GM19193 (cell line): ENCODE results near the gene KCNMB2.

ENCODE experiments used
- POLR2A ChIP-seq: IDR thresholded peaks from 4 replicates; pipeline ENCODE4 v1.6.1; 2011; ENCODE audit not compliant: insufficient read depth, insufficient read length; ENCODE audit errors: extremely low read depth

Gene KCNMB2

GRCh38 chr3:178517665-178518334 is 18.4 kb upstream of the KCNMB2 start:
- TF ChIP-seq POLR2A: no peak

GRCh38 chr3:178518660-178519396 is 17.4 kb upstream of the KCNMB2 start:
- TF ChIP-seq POLR2A: no peak

GRCh38 chr3:178519701-178520100 is 16.5 kb upstream of the KCNMB2 start:
- TF ChIP-seq POLR2A: no peak

GRCh38 chr3:178520451-178520850 is 15.8 kb upstream of the KCNMB2 start:
- TF ChIP-seq POLR2A: no peak

- TF ChIP-seq POLR2A: no peak
Measured at GRCh38 chr3:178522200-178523052, 13.8 kb upstream of the KCNMB2 start.

GRCh38 chr3:178525251-178525650 is 11.0 kb upstream of the KCNMB2 start:
- TF ChIP-seq POLR2A: no peak

- TF ChIP-seq POLR2A: no peak
Measured at GRCh38 chr3:178526291-178526690, 9.9 kb upstream of the KCNMB2 start.

- no peak for TF ChIP-seq POLR2A
Measured at GRCh38 chr3:178527981-178528380, 8.3 kb upstream of the KCNMB2 start.

GRCh38 chr3:178529606-178530225 is 6.5 kb upstream of the KCNMB2 start:
- no peak for TF ChIP-seq POLR2A

GRCh38 chr3:178532476-178532875 is 3.8 kb upstream of the KCNMB2 start:
- TF ChIP-seq POLR2A: no peak

- no peak for TF ChIP-seq POLR2A
Measured at GRCh38 chr3:178537122-178537705, 978 bp downstream of the KCNMB2 start.

GRCh38 chr3:178538056-178538455 is 1.8 kb downstream of the KCNMB2 start:
- no peak for TF ChIP-seq POLR2A

GRCh38 chr3:178540184-178540583 is 3.9 kb downstream of the KCNMB2 start:
- no peak for TF ChIP-seq POLR2A

GRCh38 chr3:178545337-178545736 is 9.1 kb downstream of the KCNMB2 start:
- no peak for TF ChIP-seq POLR2A

- no peak for TF ChIP-seq POLR2A
Measured at GRCh38 chr3:178546079-178546478, 9.8 kb downstream of the KCNMB2 start.
